ENCODE results near the gene SETDB1.
A peak's percentile ranks its signal among the peaks of the same experiment; 100 is the strongest.

GRCh38 chr1:151008244-151009205 is 82.4 kb downstream of the SETDB1 start, which contains the start of gene PRUNE1:
- TF ChIP-seq CTCF (IDR thresholded peaks at IDR 0.05) (peak in 2 of 6 experiments; percentile 7 to 33), POLR2A (IDR thresholded peaks at IDR 0.05) (peak in 1 of 2 donors; percentile 9)

Data from adrenal gland (tissue), 5 donors.